Panc1 (cell line): ENCODE data around the gene CMTM7. TPM values are rescaled to one million over a fixed set of nuclear protein-coding genes. Genes with fewer than 3 reads are reported as not detected.

Source experiments
- ATAC-seq: fragments of 200-7000 bp; cut with Tn5 transposase; 2 replicates; pipeline ENCODE4 v1.9.1; 2020; ENCODE audit warnings: mild to moderate bottlenecking, moderate library complexity
- BruUV-seq: library from RNA; stranded (reverse); fragments of 400-500 nt; replicated peaks from 2 replicates; lab custom pipeline; 2021; lab: Mats Ljungman, UMichigan
- CTCF ChIA-PET: fragments of 300-600 bp; sonication (Branson Sonifier 250); formaldehyde crosslinking; loops from one replicate; lab custom pipeline; 2022; ENCODE audit warnings: antibody characterized with exemption; lab: Charles Lee
- POLR2A ChIA-PET: fragments of 300-600 bp; sonication (Branson Sonifier 250); formaldehyde crosslinking; loops from one replicate; lab custom pipeline; 2022; ENCODE audit warnings: antibody characterized with exemption; lab: Charles Lee
- DNase-seq: peaks from one replicate; pipeline ENCODE4 v3.0.0-alpha.2; 2010; ENCODE audit warnings: low read depth, low spot score
- H3K27ac ChIP-seq: 2 replicates; pipeline ENCODE4 v1.5.1; 2011; ENCODE audit warnings: mild to moderate bottlenecking, low read length, inconsistent platforms
- H3K27me3 ChIP-seq: fragments of 200-500 bp; sonication (Bioruptor generic); 2 replicates; pipeline ENCODE4 v1.6.0; 2014; ENCODE audit warnings: low read length, inconsistent platforms; ENCODE audit not compliant: control insufficient read depth, insufficient read depth
- H3K36me3 ChIP-seq: fragments of 200-500 bp; sonication (Bioruptor generic); 2 replicates; pipeline ENCODE4 v1.5.1; 2014; ENCODE audit warnings: inconsistent platforms, mild to moderate bottlenecking, low read length, moderate library complexity; ENCODE audit not compliant: control insufficient read depth, insufficient read depth
- H3K4me1 ChIP-seq: 2 replicates; pipeline ENCODE4 v1.5.1; 2011; ENCODE audit warnings: inconsistent platforms, mild to moderate bottlenecking, low read length, moderate library complexity; ENCODE audit not compliant: control insufficient read depth, insufficient read depth
- H3K4me3 ChIP-seq, 2 experiments: 2 replicates each; pipeline ENCODE4 v1.5.1; 2011 to 2012; ENCODE audit warnings: low read depth in 2 of 2, low read length in 2 of 2, mild to moderate bottlenecking in 2 of 2, inconsistent platforms in 1 of 2, moderate library complexity in 1 of 2
- H3K9me3 ChIP-seq: fragments of 200-500 bp; sonication (Bioruptor generic); 2 replicates; pipeline ENCODE4 v1.5.1; 2014; ENCODE audit warnings: low read depth, mild to moderate bottlenecking, inconsistent platforms, low read length, moderate library complexity; ENCODE audit not compliant: control insufficient read depth, insufficient read depth
- POLR2AphosphoS5 ChIP-seq: IDR thresholded peaks from 2 replicates; pipeline ENCODE4 v1.6.1; 2012; ENCODE audit warnings: mild to moderate bottlenecking, low read depth, low read length, moderate library complexity
- SIN3A ChIP-seq: IDR thresholded peaks from 2 replicates; pipeline ENCODE4 v1.6.1; 2012; ENCODE audit warnings: low read depth, mild to moderate bottlenecking, low read length, moderate library complexity, borderline replicate concordance; ENCODE audit not compliant: insufficient read depth
- TCF7L2 ChIP-seq: IDR thresholded peaks from 2 replicates; pipeline ENCODE4 v1.6.1; 2011; ENCODE audit warnings: mild to moderate bottlenecking, low read depth, low read length, inconsistent platforms
- in situ Hi-C: cut with HindIII; loops from 2 replicates; pipeline ENCODE4 v1.10.0; 2016; ENCODE audit warnings: low sequenced_read_pairs, low pct_unique_long_range_greater_than_20kb
- intact Hi-C: fragments of 100-400 bp; cut with micrococcal nuclease; formaldehyde crosslinking; loops from one replicate; pipeline ENCODE4 v1.10.0; 2022; ENCODE audit not compliant: unreplicated experiment
- total RNA-seq: library from RNA; stranded (reverse); gene quantifications from one replicate; pipeline ENCODE4 v1.2.1, GENCODE V29; 2021; ENCODE audit not compliant: unreplicated experiment
- TF ChIP-seq, protein P1 (sequence below): fragments of 450-650 bp; IDR thresholded peaks from 2 replicates; pipeline ENCODE4 v1.5.1; 2017; ENCODE audit warnings: mild to moderate bottlenecking
- TF ChIP-seq, protein P2 (sequence below), 2 experiments: IDR thresholded peaks; 2 replicates each; pipeline ENCODE4 v1.6.1; 2011 to 2012; ENCODE audit warnings: low read depth in 2 of 2, control low read depth in 1 of 2, low read length in 1 of 2, mild to moderate bottlenecking in 1 of 2, moderate library complexity in 1 of 2; ENCODE audit not compliant: insufficient read depth in 1 of 2

CMTM7 gene
- total RNA-seq, 1 experiment from 2014 or later, result 43.5 TPM

DNA sequence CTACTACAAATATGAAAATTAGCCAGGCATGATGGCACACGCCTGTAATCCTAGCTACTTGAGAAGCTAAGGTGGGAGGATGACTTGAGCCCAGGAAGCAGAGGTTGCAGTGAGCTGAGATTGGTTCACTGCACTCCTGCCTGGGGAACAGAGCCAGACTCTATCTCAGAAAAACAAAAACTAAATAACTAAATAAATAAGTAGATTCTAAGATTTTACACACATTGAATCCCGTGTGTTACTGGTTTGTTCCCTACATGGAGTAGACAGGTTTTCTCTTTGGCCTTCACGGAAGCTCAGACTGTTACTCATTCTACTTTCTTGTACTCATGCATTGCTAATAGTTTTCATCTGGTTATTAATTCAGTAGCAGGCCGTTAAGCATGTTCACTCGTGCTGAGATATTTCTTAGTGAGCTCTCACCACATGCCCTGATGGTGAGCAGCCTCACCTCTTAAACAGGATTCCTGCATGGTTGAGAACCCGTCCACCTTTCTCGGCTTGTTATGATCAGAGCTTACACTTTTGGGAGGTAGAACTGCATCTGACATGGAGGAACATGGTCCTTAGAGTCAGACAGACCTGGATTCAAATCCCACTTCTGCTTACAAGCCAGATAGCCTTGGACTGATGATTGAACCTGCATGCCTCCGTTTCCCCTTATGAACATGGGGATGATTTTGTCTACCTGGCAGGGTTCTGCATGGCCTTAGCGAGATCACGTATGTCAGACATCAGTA lies 49.1 kb downstream of the CMTM7 start:
- POLR2A ChIA-PET, result no interaction called here
- TF ChIP-seq SIN3A (no peak), POLR2AphosphoS5 (no peak), TCF7L2 (no peak)
- TF ChIP-seq, protein P1, sequence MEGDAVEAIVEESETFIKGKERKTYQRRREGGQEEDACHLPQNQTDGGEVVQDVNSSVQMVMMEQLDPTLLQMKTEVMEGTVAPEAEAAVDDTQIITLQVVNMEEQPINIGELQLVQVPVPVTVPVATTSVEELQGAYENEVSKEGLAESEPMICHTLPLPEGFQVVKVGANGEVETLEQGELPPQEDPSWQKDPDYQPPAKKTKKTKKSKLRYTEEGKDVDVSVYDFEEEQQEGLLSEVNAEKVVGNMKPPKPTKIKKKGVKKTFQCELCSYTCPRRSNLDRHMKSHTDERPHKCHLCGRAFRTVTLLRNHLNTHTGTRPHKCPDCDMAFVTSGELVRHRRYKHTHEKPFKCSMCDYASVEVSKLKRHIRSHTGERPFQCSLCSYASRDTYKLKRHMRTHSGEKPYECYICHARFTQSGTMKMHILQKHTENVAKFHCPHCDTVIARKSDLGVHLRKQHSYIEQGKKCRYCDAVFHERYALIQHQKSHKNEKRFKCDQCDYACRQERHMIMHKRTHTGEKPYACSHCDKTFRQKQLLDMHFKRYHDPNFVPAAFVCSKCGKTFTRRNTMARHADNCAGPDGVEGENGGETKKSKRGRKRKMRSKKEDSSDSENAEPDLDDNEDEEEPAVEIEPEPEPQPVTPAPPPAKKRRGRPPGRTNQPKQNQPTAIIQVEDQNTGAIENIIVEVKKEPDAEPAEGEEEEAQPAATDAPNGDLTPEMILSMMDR, result no peak
- TF ChIP-seq, protein P2, sequence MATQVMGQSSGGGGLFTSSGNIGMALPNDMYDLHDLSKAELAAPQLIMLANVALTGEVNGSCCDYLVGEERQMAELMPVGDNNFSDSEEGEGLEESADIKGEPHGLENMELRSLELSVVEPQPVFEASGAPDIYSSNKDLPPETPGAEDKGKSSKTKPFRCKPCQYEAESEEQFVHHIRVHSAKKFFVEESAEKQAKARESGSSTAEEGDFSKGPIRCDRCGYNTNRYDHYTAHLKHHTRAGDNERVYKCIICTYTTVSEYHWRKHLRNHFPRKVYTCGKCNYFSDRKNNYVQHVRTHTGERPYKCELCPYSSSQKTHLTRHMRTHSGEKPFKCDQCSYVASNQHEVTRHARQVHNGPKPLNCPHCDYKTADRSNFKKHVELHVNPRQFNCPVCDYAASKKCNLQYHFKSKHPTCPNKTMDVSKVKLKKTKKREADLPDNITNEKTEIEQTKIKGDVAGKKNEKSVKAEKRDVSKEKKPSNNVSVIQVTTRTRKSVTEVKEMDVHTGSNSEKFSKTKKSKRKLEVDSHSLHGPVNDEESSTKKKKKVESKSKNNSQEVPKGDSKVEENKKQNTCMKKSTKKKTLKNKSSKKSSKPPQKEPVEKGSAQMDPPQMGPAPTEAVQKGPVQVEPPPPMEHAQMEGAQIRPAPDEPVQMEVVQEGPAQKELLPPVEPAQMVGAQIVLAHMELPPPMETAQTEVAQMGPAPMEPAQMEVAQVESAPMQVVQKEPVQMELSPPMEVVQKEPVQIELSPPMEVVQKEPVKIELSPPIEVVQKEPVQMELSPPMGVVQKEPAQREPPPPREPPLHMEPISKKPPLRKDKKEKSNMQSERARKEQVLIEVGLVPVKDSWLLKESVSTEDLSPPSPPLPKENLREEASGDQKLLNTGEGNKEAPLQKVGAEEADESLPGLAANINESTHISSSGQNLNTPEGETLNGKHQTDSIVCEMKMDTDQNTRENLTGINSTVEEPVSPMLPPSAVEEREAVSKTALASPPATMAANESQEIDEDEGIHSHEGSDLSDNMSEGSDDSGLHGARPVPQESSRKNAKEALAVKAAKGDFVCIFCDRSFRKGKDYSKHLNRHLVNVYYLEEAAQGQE (IDR thresholded peaks at IDR 0.05; ENCODE audit: insufficient read depth in 1 of 2, low read depth in 2 of 2, low read length in 1 of 2), result no peak
- DNase-seq, result no peak
- Histone ChIP-seq H3K4me3 (no peak overlapping the region), H3K27me3 (no peaks in the 10 kb centered on the region), H3K4me1 (no peaks in the 10 kb centered on the region), H3K27ac (no peak overlapping the region), H3K9me3 (no peaks in the 10 kb centered on the region), H3K36me3 (no peaks in the 10 kb centered on the region; the same call in 1 of the 2 replicates)
- BruUV-seq, result no TSS peak
- intact Hi-C loops (no loop called here), in situ Hi-C loops (no loop called here)
- CTCF ChIA-PET, result no interaction called here
- ATAC-seq, result no peak

DNA sequence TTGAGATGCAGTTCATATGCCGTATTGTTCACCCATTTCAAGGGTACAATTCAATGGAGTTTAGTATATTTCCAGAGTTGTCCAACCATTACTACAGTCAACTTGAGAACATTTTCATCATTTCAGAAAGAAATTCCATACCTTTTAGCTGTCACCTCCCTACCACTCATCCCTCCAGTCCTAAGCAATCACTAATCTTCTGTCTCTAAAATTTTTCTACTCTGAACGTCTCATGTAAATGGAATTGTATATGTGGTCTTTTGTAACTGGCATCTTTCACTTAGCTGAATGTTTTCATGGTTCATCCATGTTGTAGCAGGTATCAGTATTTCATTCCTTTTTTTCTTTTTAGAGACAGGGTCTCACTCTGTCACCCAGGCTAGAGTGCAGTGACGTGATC lies 51.1 kb downstream of the CMTM7 start:
- Histone ChIP-seq H3K9me3 (no peaks in the 10 kb centered on the region), H3K4me1 (no peaks in the 10 kb centered on the region), H3K36me3 (no peaks in the 10 kb centered on the region; the same call in 1 of the 2 replicates), H3K27me3 (no peaks in the 10 kb centered on the region), H3K4me3 (no peak overlapping the region), H3K27ac (no peak overlapping the region)
- ATAC-seq, result no peak
- in situ Hi-C loops (no loop called here), intact Hi-C loops (no loop called here)
- no peak for DNase-seq
- POLR2A ChIA-PET, result no interaction called here
- TF ChIP-seq SIN3A (no peak), TCF7L2 (no peak), POLR2AphosphoS5 (no peak)
- TF ChIP-seq, protein P2 (IDR thresholded peaks at IDR 0.05; ENCODE audit: insufficient read depth in 1 of 2, low read depth in 2 of 2, low read length in 1 of 2), result no peak
- TF ChIP-seq, protein P1, result no peak
- CTCF ChIA-PET, result interaction anchor here (0.8 kb wide), 1 partner anchor 25 kb away, joined by 8 read pairs; no protein-coding TSS in a partner anchor
- BruUV-seq, result no TSS peak
